ENCODE results near the gene CAMKMT.

The CAMKMT gene

GRCh38 chr2:44326548-44327264 is 35.0 kb upstream of the CAMKMT start:
- DNase-seq (ENCODE audit: extremely low read depth, low read depth) = no peak
- no peak for TF ChIP-seq CTCF (IDR thresholded peaks at IDR 0.05; ENCODE audit: low read depth, low read length)

GRCh38 chr2:44328750-44329149 is 33.0 kb upstream of the CAMKMT start:
- no peak for TF ChIP-seq CTCF (IDR thresholded peaks at IDR 0.05; ENCODE audit: low read depth, low read length)
- no peak for DNase-seq (ENCODE audit: extremely low read depth, low read depth)

DNA sequence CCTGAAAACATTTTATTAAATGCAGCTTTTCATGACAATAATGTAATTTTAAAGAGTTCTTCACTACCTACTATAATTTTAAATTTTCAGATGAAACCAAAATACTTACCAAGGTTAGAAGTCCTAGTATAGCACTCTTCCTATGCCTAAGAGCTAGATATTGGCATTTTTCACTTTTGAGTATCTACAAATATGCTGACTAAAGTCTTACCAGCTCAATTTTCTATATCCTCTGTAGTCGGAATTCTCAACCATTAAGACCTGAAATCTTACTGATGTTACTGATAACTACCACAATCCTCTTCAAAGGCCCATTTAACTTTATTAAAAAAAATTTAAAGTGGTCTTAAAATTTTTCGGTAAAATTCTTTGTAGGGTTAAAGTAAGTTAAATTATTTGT is 32.4 kb upstream of the CAMKMT start:
- DNase-seq (ENCODE audit: extremely low read depth, low read depth) = no peak
- no peak for TF ChIP-seq CTCF (IDR thresholded peaks at IDR 0.05; ENCODE audit: low read depth, low read length)

- TF ChIP-seq CTCF (IDR thresholded peaks at IDR 0.05; ENCODE audit: low read depth, low read length) = no peak
- DNase-seq (ENCODE audit: extremely low read depth, low read depth) = no peak
Observed at GRCh38 chr2:44330801-44331200, 30.9 kb upstream of the CAMKMT start.

- DNase-seq (ENCODE audit: extremely low read depth, low read depth) = no peak
- no peak for TF ChIP-seq CTCF (IDR thresholded peaks at IDR 0.05; ENCODE audit: low read depth, low read length)
Observed at GRCh38 chr2:44333994-44334393, 27.8 kb upstream of the CAMKMT start.

DNA sequence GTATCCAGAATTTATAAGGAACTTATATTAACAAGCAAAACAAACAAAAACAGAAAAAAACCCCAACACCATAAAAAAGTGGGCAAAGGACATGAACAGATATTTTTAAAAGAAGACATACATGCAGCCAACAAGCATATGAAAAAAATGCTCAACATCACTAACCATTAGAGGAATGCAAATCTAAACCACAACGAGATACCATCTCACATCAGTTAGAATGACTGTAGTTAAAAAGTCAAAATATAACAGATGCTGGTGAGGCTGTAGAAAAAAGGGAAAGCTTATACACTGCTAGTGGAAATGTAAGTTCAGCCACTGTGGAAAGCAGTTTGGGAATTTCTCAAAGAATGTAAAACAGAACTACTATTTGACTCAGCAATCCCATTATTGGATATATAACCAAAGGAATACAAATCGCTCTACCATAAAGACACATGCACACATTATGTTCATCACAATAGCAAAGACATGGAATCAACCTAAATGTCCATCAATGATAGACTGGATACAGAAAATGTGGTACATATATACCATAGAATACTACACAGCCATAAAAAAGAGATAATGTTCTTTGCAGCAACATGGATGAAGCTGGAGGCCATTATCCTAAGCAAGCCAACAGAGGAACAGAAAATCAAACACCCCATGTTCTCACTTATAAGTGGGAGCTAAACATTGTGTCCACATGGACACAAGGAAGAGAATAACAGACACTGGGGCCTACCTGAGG is 25.8 kb upstream of the CAMKMT start:
- no peak for DNase-seq (ENCODE audit: extremely low read depth, low read depth)
- no peak for TF ChIP-seq CTCF (IDR thresholded peaks at IDR 0.05; ENCODE audit: low read depth, low read length)

GRCh38 chr2:44342854-44343253 is 18.9 kb upstream of the CAMKMT start:
- DNase-seq (ENCODE audit: extremely low read depth, low read depth) = no peak
- TF ChIP-seq CTCF (IDR thresholded peaks at IDR 0.05; ENCODE audit: low read depth, low read length) = no peak

Data from AG09319 (cell line).